Sigmoid colon (tissue), 4 donors: Measurements from ENCODE around the gene TUBGCP6.
A peak's percentile ranks its signal among the peaks of the same experiment; 100 is the strongest.

ENCODE experiments used
- POLR2A ChIP-seq, 2 donors: fragments of 450-650 bp; IDR thresholded peaks; one replicate each; pipeline ENCODE4 v1.6.1; 2016; ENCODE audit warnings: antibody characterized with exemption in 2 of 2, mild to moderate bottlenecking in 2 of 2, moderate library complexity in 2 of 2
- POLR2AphosphoS5 ChIP-seq, 4 donors: sonication (generic); formaldehyde crosslinking; IDR thresholded peaks; one replicate each; pipeline ENCODE4 v1.6.1; 2017; ENCODE audit warnings: antibody characterized with exemption in 4 of 4
- TF ChIP-seq, protein P1 (sequence below), 4 experiments: fragments of 450-650 bp in 3 of 4; fragments of 200-600 bp in 1 of 4; IDR thresholded peaks; one replicate each; pipeline ENCODE4 v1.5.1; 2016 to 2019; ENCODE audit warnings: antibody characterized with exemption in 4 of 4, mild to moderate bottlenecking in 3 of 4, moderate library complexity in 2 of 4

DNA sequence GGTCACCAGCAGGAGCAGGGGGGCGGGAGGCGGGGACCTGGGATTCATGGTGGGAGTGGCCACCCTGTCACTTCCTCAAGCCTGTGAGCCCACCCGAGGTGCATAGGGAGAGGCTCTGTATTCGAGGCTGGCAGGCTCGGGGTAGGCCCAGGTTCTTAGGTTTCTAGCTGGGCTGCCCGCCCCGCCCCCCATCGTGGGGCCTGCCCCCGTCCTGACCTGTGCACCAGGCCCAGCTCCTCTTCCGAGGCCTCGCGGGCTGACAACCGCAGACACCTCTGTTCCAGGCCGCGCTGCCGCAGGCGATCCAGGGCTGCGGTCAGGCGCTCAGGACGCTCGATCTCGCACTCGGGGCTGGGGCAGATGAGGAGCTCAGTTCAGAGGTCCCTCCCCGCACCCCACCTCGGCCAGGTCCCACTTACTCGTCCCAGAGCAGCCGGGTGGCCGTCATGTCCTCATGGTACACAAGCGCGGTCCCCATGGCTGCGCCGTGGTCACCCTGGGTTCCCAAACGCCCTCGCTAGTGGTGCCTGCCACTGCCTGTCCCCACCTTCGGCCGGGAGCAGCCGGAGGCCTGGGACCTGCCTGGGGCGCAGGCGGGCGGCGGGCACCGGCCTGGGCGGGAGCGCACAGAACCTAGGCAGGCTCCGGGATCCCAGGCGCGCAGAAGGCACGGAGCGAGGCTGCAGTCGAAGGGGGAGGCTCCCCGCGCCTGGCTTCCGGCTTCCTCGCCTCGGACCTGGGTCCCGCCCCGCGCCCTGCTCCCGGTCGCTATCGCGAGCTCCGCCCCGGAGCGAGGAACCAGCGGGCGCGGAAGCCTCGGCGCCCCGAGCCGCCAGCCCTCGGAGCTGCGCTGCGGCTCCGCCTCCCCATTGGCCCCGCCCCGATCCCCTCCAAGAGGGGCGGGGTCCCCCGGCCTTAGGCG lies 6.0 kb upstream of the TUBGCP6 start, which contains the start of gene HDAC10:
- TF ChIP-seq POLR2A (IDR thresholded peaks at IDR 0.05) (no peak), POLR2AphosphoS5 (IDR thresholded peaks at IDR 0.05) (peak in 2 of 4 donors; percentile 58 to 68)
- TF ChIP-seq, protein P1, sequence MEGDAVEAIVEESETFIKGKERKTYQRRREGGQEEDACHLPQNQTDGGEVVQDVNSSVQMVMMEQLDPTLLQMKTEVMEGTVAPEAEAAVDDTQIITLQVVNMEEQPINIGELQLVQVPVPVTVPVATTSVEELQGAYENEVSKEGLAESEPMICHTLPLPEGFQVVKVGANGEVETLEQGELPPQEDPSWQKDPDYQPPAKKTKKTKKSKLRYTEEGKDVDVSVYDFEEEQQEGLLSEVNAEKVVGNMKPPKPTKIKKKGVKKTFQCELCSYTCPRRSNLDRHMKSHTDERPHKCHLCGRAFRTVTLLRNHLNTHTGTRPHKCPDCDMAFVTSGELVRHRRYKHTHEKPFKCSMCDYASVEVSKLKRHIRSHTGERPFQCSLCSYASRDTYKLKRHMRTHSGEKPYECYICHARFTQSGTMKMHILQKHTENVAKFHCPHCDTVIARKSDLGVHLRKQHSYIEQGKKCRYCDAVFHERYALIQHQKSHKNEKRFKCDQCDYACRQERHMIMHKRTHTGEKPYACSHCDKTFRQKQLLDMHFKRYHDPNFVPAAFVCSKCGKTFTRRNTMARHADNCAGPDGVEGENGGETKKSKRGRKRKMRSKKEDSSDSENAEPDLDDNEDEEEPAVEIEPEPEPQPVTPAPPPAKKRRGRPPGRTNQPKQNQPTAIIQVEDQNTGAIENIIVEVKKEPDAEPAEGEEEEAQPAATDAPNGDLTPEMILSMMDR (IDR thresholded peaks at IDR 0.05): no peak
